ENCODE data around the gene PNLDC1.
"Not testable (repeated sequence)": the region's sequence is repeated elsewhere in the genome, so short reads cannot be mapped to it uniquely, and the experiment has no call there.

The PNLDC1 gene

DNA sequence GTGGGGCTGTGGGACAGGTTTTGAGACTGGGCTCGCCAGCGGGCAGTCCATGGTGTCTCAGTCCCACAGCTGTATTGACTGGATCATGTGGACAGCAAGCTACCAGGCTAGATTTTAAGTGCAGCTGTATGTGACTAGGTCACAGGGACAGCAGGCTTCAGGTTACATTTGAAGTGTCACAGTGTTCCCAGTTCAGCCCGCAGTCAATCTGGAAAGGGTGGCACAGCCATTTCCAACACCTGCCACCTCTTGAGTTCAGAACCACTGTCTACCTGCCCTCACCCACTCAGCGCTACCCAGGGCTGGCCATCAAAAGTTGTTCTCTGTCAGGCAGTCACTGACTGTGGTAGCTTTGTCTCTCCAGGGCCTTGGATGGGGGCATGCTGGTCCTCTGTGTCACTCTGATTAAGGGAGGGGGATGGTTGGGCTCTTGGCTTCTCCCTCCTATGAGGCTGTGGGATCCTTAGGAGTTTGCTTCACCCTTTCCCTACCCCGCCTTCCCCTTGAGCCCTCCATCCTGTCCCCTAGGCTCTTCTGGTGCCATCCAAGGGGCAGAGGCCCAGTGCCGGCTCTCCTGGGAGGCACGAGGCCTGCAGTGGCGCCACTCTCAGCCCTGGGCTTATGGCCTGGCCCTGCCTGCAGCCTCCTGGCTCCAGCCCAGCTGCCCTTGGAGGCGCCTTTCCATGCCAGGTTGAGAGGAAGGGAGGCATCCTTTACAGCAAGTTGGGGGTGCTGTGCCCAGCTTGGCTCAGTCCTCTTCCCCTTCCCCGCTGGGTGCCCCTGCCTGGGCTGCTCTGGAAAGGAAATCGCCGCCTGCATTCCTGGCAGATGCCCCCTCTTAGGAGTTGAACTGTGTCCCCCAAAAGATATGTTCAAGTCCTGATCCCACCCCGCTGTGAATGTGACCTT, 44.9 kb downstream of the PNLDC1 start:
- FAIRE-seq = no peak
- no peak for DNase-seq (ENCODE audit: low spot score)

DNA sequence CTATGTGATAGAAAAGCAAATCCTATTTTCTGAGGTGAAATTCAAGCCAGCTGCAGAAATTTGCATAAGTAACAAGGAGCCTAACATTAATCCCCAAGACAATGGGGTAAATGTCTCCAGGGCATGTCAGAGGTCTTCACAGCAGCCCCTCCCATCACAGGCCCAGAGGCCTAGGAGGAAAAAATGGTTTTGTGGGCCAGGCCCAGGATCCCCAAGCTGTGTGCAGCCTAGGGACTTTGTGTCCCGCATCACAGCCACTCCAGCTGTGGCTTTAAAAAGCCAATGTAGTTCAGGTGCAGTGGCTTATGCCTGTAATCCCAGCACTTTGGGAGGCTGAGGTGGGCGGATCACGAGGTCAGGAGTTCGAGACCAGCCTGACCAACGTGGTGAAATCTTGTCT, 48.5 kb downstream of the PNLDC1 start:
- DNase-seq (ENCODE audit: low spot score); FAIRE-seq: not testable (repeated sequence)

DNA sequence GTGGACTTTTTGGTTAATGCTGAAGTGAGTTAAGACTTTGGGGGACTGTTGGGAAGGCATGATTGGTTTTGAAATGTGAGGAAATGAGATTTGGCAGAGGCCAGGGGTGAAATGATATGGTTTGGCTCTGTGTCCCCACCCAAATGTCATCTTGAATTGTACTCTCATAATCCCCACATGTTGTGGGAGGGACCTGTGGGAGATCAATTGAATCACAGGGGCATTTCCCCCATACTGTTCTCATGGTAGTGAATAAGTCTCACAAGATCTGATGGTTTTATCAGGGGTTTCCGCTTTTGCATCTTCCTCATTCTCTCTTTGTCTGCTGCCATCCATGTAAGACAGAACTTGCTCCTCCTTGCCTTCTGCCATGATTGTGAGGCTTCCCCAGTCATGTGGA, 49.8 kb downstream of the PNLDC1 start:
- DNase-seq (ENCODE audit: low spot score); FAIRE-seq: not testable (repeated sequence)

DNA sequence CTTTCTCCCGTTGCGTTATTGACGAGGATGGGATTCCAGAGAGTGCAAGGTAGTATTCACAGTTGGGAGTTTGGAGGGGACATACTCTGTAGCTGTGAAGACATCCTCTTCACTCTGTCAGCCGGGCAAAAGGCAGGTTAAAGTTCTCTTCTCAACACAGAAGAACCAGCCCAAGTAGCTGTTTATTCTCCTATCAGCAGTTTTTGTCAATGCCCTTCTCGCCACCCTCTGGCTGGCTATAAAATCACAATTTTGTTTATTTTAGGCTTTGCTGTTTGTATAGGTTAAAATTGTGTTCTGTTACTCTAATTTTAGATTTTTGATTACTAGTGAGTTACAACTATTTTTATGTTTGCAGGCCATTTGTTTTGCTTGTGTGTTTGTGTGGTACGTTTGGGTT, 52.8 kb downstream of the PNLDC1 start:
- DNase-seq (ENCODE audit: low spot score) (no peak), FAIRE-seq (no peak)

DNA sequence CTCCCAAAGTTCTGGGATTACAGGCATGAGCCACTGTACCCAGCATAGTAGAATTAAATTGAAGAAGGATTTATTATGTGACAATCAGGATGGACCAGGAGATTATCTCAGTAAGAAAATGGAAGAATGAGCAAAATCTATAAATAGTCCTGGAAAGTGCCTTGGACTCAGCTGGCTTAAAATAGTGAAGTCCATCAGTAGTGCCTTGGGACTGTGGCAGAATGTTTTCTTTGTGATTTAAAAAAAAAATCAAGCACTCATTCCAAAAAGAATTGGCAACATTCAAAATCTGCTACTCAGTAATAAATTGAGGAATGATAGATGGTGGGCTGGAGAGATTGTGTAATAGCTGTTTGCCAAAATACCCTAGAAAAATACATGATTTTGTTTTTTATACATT, 53.7 kb downstream of the PNLDC1 start:
- FAIRE-seq (no peak), DNase-seq (ENCODE audit: low spot score) (no peak)

DNA sequence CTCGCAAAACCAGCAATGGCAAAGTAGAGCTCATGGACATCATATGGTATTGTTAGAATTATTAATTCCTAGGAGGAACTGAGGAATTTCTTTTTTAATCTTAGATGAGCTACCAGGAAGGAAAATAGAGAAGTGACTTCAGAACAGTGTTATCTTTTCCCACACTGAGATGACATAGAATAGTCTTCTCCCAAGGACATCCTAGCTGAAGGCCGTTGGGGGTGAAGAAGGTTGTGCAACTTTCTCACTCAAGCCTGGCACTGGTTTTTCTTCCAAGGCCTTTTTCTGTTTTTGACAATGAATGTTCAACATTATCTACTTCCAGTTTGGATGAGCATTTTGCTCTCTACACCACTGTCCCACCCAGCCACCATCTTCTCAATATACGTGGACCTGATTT, 54.9 kb downstream of the PNLDC1 start:
- DNase-seq (ENCODE audit: low spot score) = no peak
- no peak for FAIRE-seq

DNA sequence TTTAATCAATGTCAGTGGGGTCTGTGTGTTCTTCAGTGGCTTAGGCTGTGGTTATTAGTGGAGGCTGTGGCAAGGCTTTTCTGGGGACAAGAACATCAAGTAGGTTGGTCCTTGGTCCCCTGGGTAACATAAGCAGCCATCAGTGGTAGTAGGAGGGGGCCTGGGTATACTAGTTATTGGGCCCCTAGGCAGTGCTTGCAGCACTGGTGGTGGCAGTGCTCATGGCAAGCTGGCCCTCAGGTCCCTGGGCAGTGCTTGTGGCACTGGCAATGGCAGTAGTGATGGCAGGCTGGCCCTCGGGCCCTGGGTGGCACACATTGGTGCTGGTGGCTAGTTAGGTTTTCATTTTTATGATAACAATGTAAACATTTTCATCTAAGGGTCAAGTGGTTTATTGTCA, 58.2 kb downstream of the PNLDC1 start:
- DNase-seq (ENCODE audit: low spot score) (no peak), FAIRE-seq (no peak)

DNA sequence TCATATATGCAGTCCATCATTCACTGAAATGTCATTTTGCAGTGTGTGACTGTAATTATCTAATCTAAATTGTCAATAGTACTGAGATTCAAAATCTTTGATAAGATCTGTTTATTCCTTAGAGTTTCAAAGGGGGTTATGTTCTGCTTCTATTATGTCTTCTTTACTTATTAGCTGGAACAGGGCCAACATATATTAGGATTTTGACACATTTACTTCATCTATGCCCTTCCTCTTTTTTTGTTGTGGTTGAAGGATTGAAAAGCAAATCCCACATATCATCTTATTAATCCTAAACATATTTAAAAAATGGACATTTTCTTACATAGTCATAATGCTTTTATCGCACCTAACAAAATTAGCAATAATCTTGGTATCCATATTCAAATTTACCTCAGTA, 60.4 kb downstream of the PNLDC1 start:
- no peak for DNase-seq (ENCODE audit: low spot score)

DNA sequence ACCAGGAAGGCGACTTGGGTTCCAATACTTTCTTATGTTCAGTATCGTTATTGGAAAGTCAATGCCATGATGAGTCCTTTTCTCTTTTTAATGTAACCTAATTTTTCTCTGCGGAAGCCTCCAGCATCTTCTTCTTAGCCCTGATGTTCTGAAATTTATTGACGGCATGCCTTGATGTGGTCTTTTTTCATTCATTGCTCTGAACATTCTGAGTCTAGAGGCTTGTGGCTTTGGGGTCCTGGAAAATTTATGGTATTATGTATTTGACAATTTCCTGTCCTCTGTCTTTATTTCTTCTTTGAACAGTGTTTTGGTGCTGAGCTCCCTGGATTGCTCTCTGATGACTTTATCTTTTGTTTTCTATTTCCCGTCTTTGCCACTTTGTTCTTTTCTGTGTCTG, 62.0 kb downstream of the PNLDC1 start:
- FAIRE-seq (no peak), DNase-seq (ENCODE audit: low spot score) (no peak)

More for the DNA sequence above, 60.4 kb downstream of the PNLDC1 start:
- FAIRE-seq = no peak

DNA sequence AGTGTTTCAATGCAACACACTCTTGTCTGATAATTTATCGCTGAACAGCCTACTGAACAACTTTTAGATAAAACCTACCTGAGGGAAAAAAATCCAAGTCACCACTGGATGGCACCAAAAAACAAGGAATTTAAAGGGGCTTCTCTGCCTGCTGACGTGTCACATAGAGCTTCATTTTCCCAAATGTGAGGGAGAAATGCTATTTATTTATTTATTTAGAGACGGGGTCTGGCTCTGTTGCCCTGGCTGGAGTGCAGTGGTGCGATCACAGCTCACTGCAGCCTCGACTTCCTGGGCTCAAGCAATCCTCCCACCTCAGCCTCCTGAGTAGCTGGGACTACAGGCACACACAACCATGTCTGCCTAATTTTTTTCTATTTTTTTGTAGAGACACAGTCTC, 63.3 kb downstream of the PNLDC1 start:
- DNase-seq (ENCODE audit: low spot score) = peak; percentile 61
- FAIRE-seq = not testable (repeated sequence)

DNA sequence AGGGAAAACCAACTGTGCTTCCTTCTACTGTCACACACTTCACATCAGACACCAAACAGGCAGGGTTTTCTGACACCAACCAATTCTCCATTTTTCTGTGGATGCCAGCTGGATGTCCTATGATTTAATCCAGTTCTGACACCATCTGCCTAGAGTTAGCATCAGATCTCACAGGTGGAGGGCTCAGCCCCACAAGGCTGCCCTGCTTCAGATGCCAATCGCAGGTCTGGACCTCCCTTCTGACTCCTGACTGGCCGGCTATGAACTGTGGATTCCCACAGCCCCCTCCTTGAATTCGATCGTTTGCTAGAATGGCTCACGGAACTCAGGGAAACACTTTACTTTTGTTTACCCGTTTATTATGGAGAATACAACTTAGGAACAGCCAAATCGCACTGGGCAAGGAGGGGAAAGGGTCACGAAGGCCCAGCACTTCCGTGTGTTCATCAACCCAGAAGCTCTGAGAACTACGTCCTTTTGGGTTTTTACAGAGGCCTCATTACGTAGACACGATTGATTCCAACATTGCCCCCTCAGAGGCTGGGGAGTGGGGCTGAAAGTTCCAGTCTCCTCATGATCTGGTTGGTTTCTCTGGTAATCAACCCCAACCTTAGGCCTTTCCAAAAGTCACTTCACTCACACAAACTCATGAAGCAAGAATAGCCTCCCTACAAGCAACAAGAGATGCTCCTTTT, 65.3 kb downstream of the PNLDC1 start:
- no peak for FAIRE-seq
- no peak for DNase-seq (ENCODE audit: low spot score)

DNA sequence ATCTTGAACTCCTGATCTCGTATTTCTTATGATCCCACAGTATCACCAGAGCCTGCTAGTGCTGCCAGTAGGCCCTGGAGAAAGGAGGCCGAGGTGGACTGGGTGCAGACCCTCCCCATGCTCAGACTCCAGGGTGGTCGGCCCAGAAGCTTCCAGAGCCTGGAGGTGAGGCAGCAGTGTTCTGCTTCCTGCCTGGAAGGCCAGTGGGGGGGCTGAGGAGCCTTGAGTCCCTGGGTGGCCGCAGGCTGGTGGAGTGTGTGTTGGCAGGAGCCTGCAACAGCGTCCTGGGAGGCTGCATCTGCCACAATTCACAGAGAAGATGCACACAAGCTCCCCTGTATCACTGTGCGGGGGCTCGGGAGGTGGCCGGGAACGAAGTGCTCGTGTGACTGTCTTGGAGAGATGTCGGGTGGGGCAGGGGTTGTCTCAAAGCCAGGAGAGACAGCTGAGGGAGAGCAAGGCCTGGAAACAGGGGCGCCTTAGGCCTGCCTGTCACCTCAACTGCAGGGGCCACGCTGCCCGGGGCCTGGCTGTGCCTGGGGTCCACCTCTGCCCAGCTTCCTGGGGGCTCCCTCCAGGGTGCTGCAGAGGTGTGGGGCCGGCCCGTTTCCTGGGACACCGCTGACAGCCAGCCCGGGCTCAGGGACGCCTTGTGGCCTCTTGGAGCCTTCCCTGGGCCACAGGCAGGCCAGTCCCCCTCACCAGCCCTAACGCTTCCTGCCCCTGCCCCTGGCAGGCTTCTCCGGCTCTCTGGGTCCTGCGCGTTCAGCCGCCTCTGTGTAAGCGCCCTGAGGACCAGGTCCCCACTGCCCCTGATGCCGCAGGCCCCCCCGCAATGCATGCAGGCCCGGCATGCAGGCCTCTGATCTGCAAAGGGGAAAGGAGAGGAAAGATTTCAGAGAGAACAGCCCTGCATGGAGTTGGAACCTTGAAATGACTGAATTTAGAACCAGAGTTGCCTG, 66.5 kb downstream of the PNLDC1 start:
- FAIRE-seq (no peak), DNase-seq (ENCODE audit: low spot score) (no peak)
